HEK293T (cell line): ENCODE data around the gene RETREG2.

Experiments used
- CTCF ChIA-PET: fragments of 350-600 bp; formaldehyde crosslinking; extraction: SDS; loops from one replicate; lab custom pipeline; 2021; ENCODE audit warnings: antibody characterized with exemption, inconsistent platforms; lab: Yijun Ruan, JAX
- POLR2A ChIA-PET: fragments of 350-600 bp; formaldehyde crosslinking; extraction: SDS; loops from one replicate; lab custom pipeline; 2020; ENCODE audit warnings: antibody characterized with exemption, inconsistent platforms; lab: Yijun Ruan, JAX
- DNase-seq: peaks from one replicate; pipeline ENCODE4 v3.0.0; 2012; ENCODE audit warnings: mixed read lengths; ENCODE audit errors: extremely low spot score
- ARNT ChIP-seq: fragments of 450-650 bp; IDR thresholded peaks from 2 replicates; pipeline ENCODE4 v1.6.1; 2017; ENCODE audit warnings: mild to moderate bottlenecking
- BHLHE40 ChIP-seq: fragments of 450-650 bp; IDR thresholded peaks from 2 replicates; pipeline ENCODE4 v1.6.1; 2016; ENCODE audit warnings: mild to moderate bottlenecking, moderate library complexity, borderline replicate concordance
- CTBP1 ChIP-seq: fragments of 450-650 bp; IDR thresholded peaks from 2 replicates; pipeline ENCODE4 v1.6.1; 2016; ENCODE audit warnings: borderline replicate concordance
- ELF4 ChIP-seq: fragments of 450-650 bp; IDR thresholded peaks from 2 replicates; pipeline ENCODE4 v1.6.1; 2017; ENCODE audit warnings: antibody characterized with exemption
- FOXA1 ChIP-seq: fragments of 450-650 bp; IDR thresholded peaks from 2 replicates; pipeline ENCODE4 v1.6.1; 2016; ENCODE audit warnings: mild to moderate bottlenecking
- FOXK2 ChIP-seq: fragments of 450-650 bp; IDR thresholded peaks from 2 replicates; pipeline ENCODE4 v1.6.1; 2016; ENCODE audit warnings: mild to moderate bottlenecking
- FOXM1 ChIP-seq: fragments of 450-650 bp; IDR thresholded peaks from 2 replicates; pipeline ENCODE4 v1.6.1; 2017; ENCODE audit warnings: mild to moderate bottlenecking, borderline replicate concordance
- HDGF ChIP-seq: fragments of 450-650 bp; IDR thresholded peaks from 2 replicates; pipeline ENCODE4 v1.6.1; 2017; ENCODE audit warnings: antibody characterized with exemption, borderline replicate concordance
- L3MBTL2 ChIP-seq: fragments of 450-650 bp; conservative IDR thresholded peaks from 2 replicates; pipeline ENCODE4 v1.6.1; 2016; ENCODE audit warnings: mild to moderate bottlenecking
- LEF1 ChIP-seq: fragments of 450-650 bp; IDR thresholded peaks from 2 replicates; pipeline ENCODE4 v1.6.1; 2017; ENCODE audit warnings: mild to moderate bottlenecking, borderline replicate concordance
- NFRKB ChIP-seq: fragments of 450-650 bp; IDR thresholded peaks from 2 replicates; pipeline ENCODE4 v1.6.1; 2016; ENCODE audit warnings: mild to moderate bottlenecking, moderate library complexity
- PKNOX1 ChIP-seq: fragments of 450-650 bp; IDR thresholded peaks from 2 replicates; pipeline ENCODE4 v1.6.1; 2016
- SP1 ChIP-seq: fragments of 450-650 bp; IDR thresholded peaks from 2 replicates; pipeline ENCODE4 v1.6.1; 2017
- SUZ12 ChIP-seq: fragments of 450-650 bp; IDR thresholded peaks from 2 replicates; pipeline ENCODE4 v1.6.1; 2016; ENCODE audit warnings: mild to moderate bottlenecking
- TARDBP ChIP-seq: fragments of 450-650 bp; IDR thresholded peaks from 2 replicates; pipeline ENCODE4 v1.6.1; 2016
- ZNF384 ChIP-seq: fragments of 450-650 bp; IDR thresholded peaks from 2 replicates; pipeline ENCODE4 v1.6.1; 2016

RETREG2 gene

GRCh38 chr2:219182331-219183150, 4.5 kb downstream of the RETREG2 start:
- CTCF ChIA-PET, result no interaction called here
- TF ChIP-seq LEF1, result no peak
- TF ChIP-seq CTBP1, result no peak
- no peak for TF ChIP-seq NFRKB
- no peak for TF ChIP-seq FOXA1
- TF ChIP-seq TARDBP, result no peak
- TF ChIP-seq FOXK2, result no peak
- TF ChIP-seq BHLHE40, result no peak
- POLR2A ChIA-PET, result no interaction called here
- DNase-seq, result no peak

DNA sequence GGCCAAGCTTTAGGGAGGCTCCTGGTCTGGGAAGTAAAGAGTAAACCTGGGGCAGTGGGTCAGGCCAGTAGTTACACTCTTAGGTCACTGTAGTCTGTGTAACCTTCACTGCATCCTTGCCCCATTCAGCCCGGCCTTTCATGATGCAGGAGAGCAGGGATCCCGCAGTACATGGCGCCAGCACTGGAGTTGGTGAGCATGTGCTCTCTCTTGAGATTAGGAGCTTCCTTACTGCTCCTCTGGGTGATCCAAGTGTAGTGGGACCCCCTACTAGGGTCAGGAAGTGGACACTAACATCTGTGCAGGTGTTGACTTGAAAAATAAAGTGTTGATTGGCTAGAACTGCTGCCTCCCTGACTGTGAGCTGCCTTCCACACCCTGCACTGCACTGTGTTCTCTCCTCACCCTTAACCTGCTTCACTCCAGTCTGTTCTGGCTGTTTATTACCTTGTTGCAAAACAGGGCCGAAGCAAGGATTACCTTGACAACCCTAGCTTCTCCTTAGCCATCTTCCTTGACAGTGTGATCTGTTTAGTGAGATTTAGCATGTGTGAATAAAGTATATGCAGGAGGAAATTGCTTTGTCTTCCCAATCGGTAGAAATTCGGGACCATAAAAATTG, 5.2 kb downstream of the RETREG2 start:
- no peak for DNase-seq
- ChIA-PET CTCF (no interaction called here), POLR2A (no interaction called here)
- no peak for TF ChIP-seq ZNF384
- TF ChIP-seq CTBP1, result no peak
- no peak for TF ChIP-seq SP1
- no peak for TF ChIP-seq FOXK2
- TF ChIP-seq TARDBP, result no peak
- TF ChIP-seq ELF4, result no peak
- TF ChIP-seq FOXM1, result no peak
- TF ChIP-seq NFRKB, result no peak
- TF ChIP-seq LEF1, result no peak
- no peak for TF ChIP-seq PKNOX1
- no peak for TF ChIP-seq L3MBTL2
- no peak for TF ChIP-seq HDGF
- TF ChIP-seq BHLHE40, result no peak
- TF ChIP-seq ARNT, result no peak
- no peak for TF ChIP-seq SUZ12
- no peak for TF ChIP-seq FOXA1

- POLR2A ChIA-PET, result no interaction called here
- TF ChIP-seq FOXK2 (no peak), SP1 (no peak), NFRKB (no peak), LEF1 (no peak), L3MBTL2 (no peak), HDGF (no peak), ELF4 (no peak), ZNF384 (no peak)
- CTCF ChIA-PET, result no interaction called here
- DNase-seq, result no peak
These were observed 6.0 kb downstream of the RETREG2 start for GRCh38 chr2:219184121-219184520.

GRCh38 chr2:219186754-219187456, 8.8 kb downstream of the RETREG2 start:
- DNase-seq, result no peak
- CTCF ChIA-PET, result no interaction called here
- TF ChIP-seq L3MBTL2, result no peak
- no peak for TF ChIP-seq ARNT
- no peak for TF ChIP-seq NFRKB
- no peak for TF ChIP-seq FOXM1
- POLR2A ChIA-PET, result no interaction called here

DNA sequence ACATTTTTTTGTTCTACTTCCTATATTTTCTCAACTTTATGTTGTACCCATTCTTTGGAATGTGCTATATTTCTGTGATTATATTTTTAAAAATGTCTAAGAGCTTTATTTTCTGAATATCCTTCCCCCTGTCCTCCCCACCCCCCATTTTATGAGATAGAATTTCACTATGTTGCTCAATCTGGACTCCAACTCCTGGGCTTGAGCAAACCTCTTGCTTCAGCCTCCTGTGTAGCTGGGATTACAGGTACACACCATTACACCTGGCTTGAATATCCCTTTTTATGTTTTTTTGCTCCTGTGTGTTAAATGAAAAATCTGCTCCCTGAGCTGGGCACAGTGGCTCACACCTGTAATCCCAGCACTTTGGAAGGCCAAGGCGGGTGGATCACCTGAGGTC, 19.3 kb downstream of the RETREG2 start:
- ChIA-PET POLR2A (no interaction called here), CTCF (no interaction called here)
- DNase-seq, result no peak
- TF ChIP-seq TARDBP (no peak), CTBP1 (no peak), HDGF (no peak), SUZ12 (no peak), L3MBTL2 (no peak), NFRKB (no peak), FOXM1 (no peak), SP1 (no peak), FOXK2 (no peak), FOXA1 (no peak), LEF1 (no peak)

DNA sequence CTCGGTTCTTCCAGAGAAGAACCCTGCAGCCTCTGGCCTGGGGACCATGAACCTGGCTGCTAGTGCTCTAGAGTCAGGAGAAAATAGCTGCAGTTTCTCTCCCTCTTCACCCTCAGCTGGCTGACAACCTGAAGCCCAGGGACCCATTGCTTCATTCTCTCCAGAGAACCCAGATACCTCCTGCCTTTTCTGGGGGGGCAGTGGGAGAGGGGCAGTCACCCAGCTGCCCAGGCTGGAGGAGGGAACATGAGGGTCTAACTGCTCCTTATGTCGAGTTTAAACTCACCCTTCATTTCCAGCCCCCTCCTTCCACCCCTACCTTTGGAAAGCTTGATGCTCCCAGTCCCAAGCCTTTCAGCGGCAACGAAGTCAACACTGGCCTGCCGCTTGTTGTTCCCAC, 20.9 kb downstream of the RETREG2 start:
- no peak for TF ChIP-seq SP1
- TF ChIP-seq ZNF384, result no peak
- TF ChIP-seq ELF4, result no peak
- TF ChIP-seq BHLHE40, result no peak
- no peak for TF ChIP-seq PKNOX1
- TF ChIP-seq SUZ12, result no peak
- no peak for TF ChIP-seq ARNT
- TF ChIP-seq TARDBP, result no peak
- no peak for TF ChIP-seq NFRKB
- no peak for TF ChIP-seq CTBP1
- TF ChIP-seq FOXM1, result no peak
- TF ChIP-seq FOXK2, result no peak
- TF ChIP-seq LEF1, result no peak
- no peak for TF ChIP-seq FOXA1
- TF ChIP-seq L3MBTL2, result no peak
- no peak for TF ChIP-seq HDGF
- POLR2A ChIA-PET, result interaction anchor here (1.3 kb wide), 1 partner anchor 95 kb away, joined by 4 read pairs; no protein-coding TSS in a partner anchor
- DNase-seq, result no peak
- CTCF ChIA-PET, result no interaction called here
